WTC11 (cell line): ENCODE measurements around the gene TMEM115. TPM values are rescaled to one million over a fixed set of nuclear protein-coding genes. Genes with fewer than 3 reads are reported as not detected.

Experiments
- ATAC-seq: fragments of 200-7000 bp; cut with Tn5 transposase; 2 replicates; pipeline ENCODE4 v1.10.0; 2021; ENCODE audit warnings: mild to moderate bottlenecking, moderate library complexity
- CTCF ChIA-PET: fragments of 300-600 bp; sonication (Branson Sonifier 250); formaldehyde crosslinking; loops from one replicate; lab custom pipeline; 2021; ENCODE audit warnings: antibody characterized with exemption; lab: Charles Lee
- POLR2A ChIA-PET: fragments of 350-600 bp; sonication (Branson Sonifier 250); formaldehyde crosslinking; loops from one replicate; lab custom pipeline; 2021; ENCODE audit warnings: antibody characterized with exemption; lab: Charles Lee
- DNase-seq: peaks from one replicate; pipeline ENCODE4 v3.0.0; 2021; ENCODE audit warnings: low spot score
- H3K27ac Mint-ChIP-seq: 2 replicates; pipeline ENCODE4 v1.8.0; 2021; ENCODE audit warnings: mixed read lengths
- H3K27me3 Mint-ChIP-seq: 2 replicates; pipeline ENCODE4 v1.8.0; 2021; ENCODE audit warnings: low read depth, mild to moderate bottlenecking, moderate library complexity, mixed read lengths
- H3K36me3 Mint-ChIP-seq: 2 replicates; pipeline ENCODE4 v1.8.0; 2021; ENCODE audit warnings: mixed read lengths
- H3K4me1 Mint-ChIP-seq: 2 replicates; pipeline ENCODE4 v1.8.0; 2022; ENCODE audit warnings: mixed read lengths
- H3K4me3 Mint-ChIP-seq: 2 replicates; pipeline ENCODE4 v1.8.0; 2021; ENCODE audit warnings: mild to moderate bottlenecking, moderate library complexity, mixed read lengths
- H3K9me3 Mint-ChIP-seq: 2 replicates; pipeline ENCODE4 v1.8.0; 2021; ENCODE audit warnings: mixed read lengths
- AFF4 ChIP-seq: sonication (generic); formaldehyde crosslinking; IDR thresholded peaks from 2 replicates; pipeline ENCODE4 v1.8.1; 2023; ENCODE audit warnings: mild to moderate bottlenecking, missing genetic modification reagents, borderline replicate concordance
- ARID4B ChIP-seq: sonication (generic); formaldehyde crosslinking; IDR thresholded peaks from 2 replicates; pipeline ENCODE4 v1.8.0; 2023; ENCODE audit warnings: missing genetic modification reagents, mild to moderate bottlenecking, borderline replicate concordance
- ATF3 ChIP-seq: sonication (generic); formaldehyde crosslinking; conservative IDR thresholded peaks from 2 replicates; pipeline ENCODE4 v1.8.1; 2022; ENCODE audit warnings: mild to moderate bottlenecking, missing genetic modification reagents
- E2F4 ChIP-seq: sonication (generic); formaldehyde crosslinking; IDR thresholded peaks from 2 replicates; pipeline ENCODE4 v1.8.1; 2022; ENCODE audit warnings: low read depth, mild to moderate bottlenecking, moderate library complexity, missing genetic modification reagents, borderline replicate concordance
- EMX1 ChIP-seq: fragments of 250-450 bp; sonication (Bioruptor Pico); IDR thresholded peaks from 2 replicates; pipeline ENCODE4 v1.8.0; 2021; ENCODE audit warnings: mild to moderate bottlenecking
- ETV6 ChIP-seq: sonication (generic); formaldehyde crosslinking; IDR thresholded peaks from 2 replicates; pipeline ENCODE4 v1.8.1; 2022; ENCODE audit warnings: mild to moderate bottlenecking, missing genetic modification reagents
- FOXK1 ChIP-seq: sonication (generic); formaldehyde crosslinking; IDR thresholded peaks from 2 replicates; pipeline ENCODE4 v1.8.0; 2022; ENCODE audit warnings: mild to moderate bottlenecking, moderate library complexity, missing genetic modification reagents
- FOXP1 ChIP-seq: sonication (generic); formaldehyde crosslinking; IDR thresholded peaks from 2 replicates; pipeline ENCODE4 v1.8.0; 2022; ENCODE audit warnings: missing genetic modification reagents, mild to moderate bottlenecking, moderate library complexity, borderline replicate concordance
- FOXP4 ChIP-seq: sonication (generic); formaldehyde crosslinking; IDR thresholded peaks from 2 replicates; pipeline ENCODE4 v1.8.0; 2022; ENCODE audit warnings: mild to moderate bottlenecking, missing genetic modification reagents
- JAZF1 ChIP-seq: fragments of 250-450 bp; sonication (Bioruptor Pico); IDR thresholded peaks from 2 replicates; pipeline ENCODE4 v1.9.0; 2021; ENCODE audit warnings: moderate library complexity, mild to moderate bottlenecking, inconsistent platforms
- JUN ChIP-seq: sonication (generic); formaldehyde crosslinking; IDR thresholded peaks from 2 replicates; pipeline ENCODE4 v1.8.0; 2023; ENCODE audit warnings: mild to moderate bottlenecking, missing genetic modification reagents
- NFE2L1 ChIP-seq: sonication (generic); formaldehyde crosslinking; IDR thresholded peaks from 2 replicates; pipeline ENCODE4 v1.8.1; 2023; ENCODE audit warnings: missing genetic modification reagents
- NR2C2 ChIP-seq: sonication (generic); formaldehyde crosslinking; IDR thresholded peaks from 2 replicates; pipeline ENCODE4 v1.8.0; 2022; ENCODE audit warnings: mild to moderate bottlenecking, missing genetic modification reagents
- SMAD4 ChIP-seq: sonication (generic); formaldehyde crosslinking; IDR thresholded peaks from 2 replicates; pipeline ENCODE4 v1.8.0; 2022; ENCODE audit warnings: mild to moderate bottlenecking, missing genetic modification reagents
- TCF7 ChIP-seq: sonication (generic); formaldehyde crosslinking; IDR thresholded peaks from 2 replicates; pipeline ENCODE4 v1.8.0; 2022; ENCODE audit warnings: mild to moderate bottlenecking, low read depth, missing genetic modification reagents, moderate library complexity
- TEAD4 ChIP-seq: sonication (generic); formaldehyde crosslinking; IDR thresholded peaks from 2 replicates; pipeline ENCODE4 v1.8.0; 2022; ENCODE audit warnings: mild to moderate bottlenecking, missing genetic modification reagents
- TP53 ChIP-seq: sonication (generic); formaldehyde crosslinking; IDR thresholded peaks from 2 replicates; pipeline ENCODE4 v1.8.1; 2023; ENCODE audit warnings: mild to moderate bottlenecking, missing genetic modification reagents
- ZBTB21 ChIP-seq: sonication (generic); formaldehyde crosslinking; IDR thresholded peaks from 2 replicates; pipeline ENCODE4 v1.8.1; 2023; ENCODE audit warnings: mild to moderate bottlenecking, missing genetic modification reagents, borderline replicate concordance
- ZBTB43 ChIP-seq: sonication (generic); formaldehyde crosslinking; IDR thresholded peaks from 2 replicates; pipeline ENCODE4 v1.8.1; 2023; ENCODE audit warnings: mild to moderate bottlenecking, missing genetic modification reagents
- ZNF219 ChIP-seq: sonication (generic); formaldehyde crosslinking; IDR thresholded peaks from 2 replicates; pipeline ENCODE4 v1.8.0; 2023; ENCODE audit warnings: missing genetic modification reagents, mild to moderate bottlenecking, borderline replicate concordance
- ZNF232 ChIP-seq: sonication (generic); formaldehyde crosslinking; IDR thresholded peaks from 2 replicates; pipeline ENCODE4 v1.8.0; 2022; ENCODE audit warnings: mild to moderate bottlenecking, missing genetic modification reagents
- ZNF416 ChIP-seq: fragments of 250-450 bp; sonication (Bioruptor Pico); IDR thresholded peaks from 2 replicates; pipeline ENCODE4 v1.9.0; 2021; ENCODE audit warnings: mild to moderate bottlenecking, inconsistent platforms
- ZNF423 ChIP-seq: fragments of 250-450 bp; sonication (Bioruptor Pico); IDR thresholded peaks from 2 replicates; pipeline ENCODE4 v2.1.2; 2022; ENCODE audit warnings: mild to moderate bottlenecking, moderate library complexity
- ZNF512 ChIP-seq: sonication (generic); formaldehyde crosslinking; IDR thresholded peaks from 2 replicates; pipeline ENCODE4 v1.8.1; 2022; ENCODE audit warnings: missing genetic modification reagents, borderline replicate concordance
- total RNA-seq: library from RNA; stranded (reverse); gene quantifications from 3 replicates; pipeline ENCODE4 v1.2.3, GENCODE V29; 2021

Gene TMEM115
- total RNA-seq, 1 experiment from 2014 or later, result 30.0 TPM

GRCh38 chr3:50405249-50405648 is 45.9 kb upstream of the TMEM115 start:
- ChIA-PET POLR2A (no interaction called here), CTCF (interaction anchor here (0.6 to 1.8 kb wide), 2 partner anchors 10 to 231 kb away, joined by 3 to 9 read pairs; no protein-coding TSS in a partner anchor)
- Mint-ChIP-seq H3K4me1 (no peaks in the 10 kb centered on the region), H3K9me3 (no peaks in the 10 kb centered on the region), H3K36me3 (no peaks in the 10 kb centered on the region), H3K27ac (no peak overlapping the region), H3K27me3 (peaks cover 9% of the 10 kb centered on the region), H3K4me3 (no peak overlapping the region)
- peak; percentile 59 for ATAC-seq
- DNase-seq, result peak; percentile 75
- TF ChIP-seq ZNF416, result no peak
- TF ChIP-seq FOXP4 (CRISPR knock-in tag), result peak; percentile 69
- TF ChIP-seq JAZF1 (CRISPR knock-in tag), result no peak
- TF ChIP-seq ETV6, result peak; percentile 14; the same call in 1 of the 2 replicates
- no peak for TF ChIP-seq AFF4 (CRISPR knock-in tag)
- no peak for TF ChIP-seq EMX1
- peak; percentile 38; the same call in 1 of the 2 replicates for TF ChIP-seq TCF7 (CRISPR knock-in tag)
- TF ChIP-seq ATF3 (CRISPR knock-in tag), result no peak
- TF ChIP-seq E2F4, result no peak
- TF ChIP-seq ARID4B (CRISPR knock-in tag), result peak; percentile 60; the same call in 1 of the 2 replicates
- TF ChIP-seq FOXK1 (CRISPR knock-in tag), result peak; percentile 36; the same call in 1 of the 2 replicates
- TF ChIP-seq ZNF232 (CRISPR knock-in tag), result peak; percentile 87
- no peak for TF ChIP-seq NR2C2 (CRISPR knock-in tag)
- TF ChIP-seq SMAD4, result peak; percentile 61; the same call in 1 of the 2 replicates
- peak; percentile 64; the same call in 1 of the 2 replicates for TF ChIP-seq FOXP1 (CRISPR knock-in tag)
- 0 out of 2 replicates have a peak, but pooled peaks have one; percentile 56 for TF ChIP-seq NFE2L1 (CRISPR knock-in tag)
- no peak for TF ChIP-seq ZNF512 (CRISPR knock-in tag)
- TF ChIP-seq ZBTB43 (CRISPR knock-in tag), result peak; percentile 32; the same call in 1 of the 2 replicates
- TF ChIP-seq ZBTB21, result peak; percentile 46; the same call in 1 of the 2 replicates
- peak; percentile 67; the same call in 1 of the 2 replicates for TF ChIP-seq TEAD4
- TF ChIP-seq ZNF219, result peak; percentile 44; the same call in 1 of the 2 replicates
- no peak for TF ChIP-seq ZNF423 (CRISPR knock-in tag)
- TF ChIP-seq JUN (CRISPR knock-in tag), result peak; percentile 57; the same call in 1 of the 2 replicates
- peak; percentile 78; the same call in 1 of the 2 replicates for TF ChIP-seq TP53
